Stomach smooth muscle (tissue), 2 donors: ENCODE results near the gene TRMT61B.

ENCODE experiments used
- H3K27ac ChIP-seq: one replicate; pipeline ENCODE4 v1.7.0; 2013; ENCODE audit warnings: mild to moderate bottlenecking, low read length, inconsistent platforms
- H3K27me3 ChIP-seq, 2 donors: one replicate each; pipeline ENCODE4 v1.7.0; 2013; ENCODE audit warnings: low read length in 2 of 2; ENCODE audit not compliant: insufficient read depth in 2 of 2, control insufficient read depth in 1 of 2
- H3K36me3 ChIP-seq, 2 donors: one replicate each; pipeline ENCODE4 v1.7.0; 2013; ENCODE audit warnings: low read length in 2 of 2; ENCODE audit not compliant: control insufficient read depth in 2 of 2, insufficient read depth in 2 of 2
- H3K4me1 ChIP-seq: one replicate; pipeline ENCODE4 v1.7.0; 2013; ENCODE audit warnings: low read length; ENCODE audit not compliant: control insufficient read depth, insufficient read depth
- H3K4me3 ChIP-seq, 2 donors: one replicate each; pipeline ENCODE4 v1.7.0; 2013; ENCODE audit warnings: low read length in 2 of 2
- H3K9ac ChIP-seq, 2 donors: one replicate each; pipeline ENCODE4 v1.7.0; 2013; ENCODE audit warnings: low read length in 2 of 2, mild to moderate bottlenecking in 1 of 2
- H3K9me3 ChIP-seq, 2 donors: one replicate each; pipeline ENCODE4 v1.7.0; 2013; ENCODE audit warnings: low read length in 2 of 2; ENCODE audit not compliant: control insufficient read depth in 2 of 2
- donor health status: healthy.
- donor health status: Pancreatic carcinoma.

Gene TRMT61B

DNA sequence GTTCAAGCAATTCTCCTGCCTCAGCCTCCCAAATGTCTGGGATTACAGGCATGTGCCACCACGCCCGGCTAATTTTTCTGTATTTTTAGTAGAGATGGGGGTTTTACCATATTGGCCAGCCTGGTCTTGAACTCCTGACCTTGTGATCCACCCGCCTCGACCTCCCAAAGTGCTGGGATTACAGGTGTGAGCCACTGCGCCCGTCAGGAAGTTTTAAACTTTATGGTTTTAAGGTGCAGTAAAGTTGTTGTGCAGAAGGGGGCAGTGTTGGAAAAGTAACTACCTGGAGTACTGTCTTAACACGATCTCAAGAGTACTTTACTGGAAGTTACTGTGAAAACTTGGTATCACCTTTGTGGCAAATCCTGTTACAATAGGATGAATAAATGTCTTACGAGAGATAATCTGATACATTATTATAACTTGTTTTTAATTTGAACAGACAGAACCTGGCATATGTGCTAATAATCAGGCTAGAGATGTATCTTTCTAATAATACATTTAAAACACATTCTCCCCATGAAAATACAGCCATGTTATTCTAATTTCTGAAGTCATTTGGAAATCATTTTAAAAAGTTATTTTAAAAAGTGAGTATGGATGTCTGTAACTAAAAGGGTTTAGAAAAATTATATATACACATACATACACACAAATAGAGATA, 48.7 kb downstream of the TRMT61B start:
- H3K4me1 ChIP-seq: no peaks in the 10 kb centered on the region

DNA sequence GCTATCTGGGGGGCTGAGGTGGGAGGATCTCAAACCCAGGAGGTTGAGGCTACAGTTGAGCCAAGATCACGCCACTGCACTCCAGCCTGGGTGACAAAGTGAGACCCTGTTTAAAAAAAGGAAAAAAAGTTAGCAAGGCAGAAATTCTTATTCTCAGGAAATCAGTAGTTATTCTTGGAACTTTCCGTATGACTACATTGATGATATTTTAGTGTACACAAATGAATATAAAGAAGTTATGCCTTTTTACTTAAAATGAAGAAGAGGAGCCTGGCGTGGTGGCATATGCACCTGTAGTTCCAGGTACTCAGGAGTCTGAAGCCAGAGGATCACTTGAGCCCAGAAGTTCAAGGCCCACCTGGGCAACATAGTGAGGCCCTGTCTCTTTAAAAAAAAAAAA, 52.1 kb downstream of the TRMT61B start:
- H3K9me3 ChIP-seq: no peaks in the 10 kb centered on the region
- no peaks in the 10 kb centered on the region for H3K4me1 ChIP-seq
- no peak overlapping the region for H3K4me3 ChIP-seq
- H3K27ac ChIP-seq: no peak overlapping the region
- no peaks in the 10 kb centered on the region for H3K27me3 ChIP-seq
- H3K9ac ChIP-seq: no peak overlapping the region
- no peaks in the 10 kb centered on the region for H3K36me3 ChIP-seq

More for the DNA sequence above, 48.7 kb downstream of the TRMT61B start:
- H3K27me3 ChIP-seq: no peaks in the 10 kb centered on the region
- no peak overlapping the region for H3K27ac ChIP-seq
- H3K9ac ChIP-seq: no peak overlapping the region
- no peaks in the 10 kb centered on the region for H3K9me3 ChIP-seq
- H3K36me3 ChIP-seq: no peaks in the 10 kb centered on the region
- no peak overlapping the region for H3K4me3 ChIP-seq

DNA sequence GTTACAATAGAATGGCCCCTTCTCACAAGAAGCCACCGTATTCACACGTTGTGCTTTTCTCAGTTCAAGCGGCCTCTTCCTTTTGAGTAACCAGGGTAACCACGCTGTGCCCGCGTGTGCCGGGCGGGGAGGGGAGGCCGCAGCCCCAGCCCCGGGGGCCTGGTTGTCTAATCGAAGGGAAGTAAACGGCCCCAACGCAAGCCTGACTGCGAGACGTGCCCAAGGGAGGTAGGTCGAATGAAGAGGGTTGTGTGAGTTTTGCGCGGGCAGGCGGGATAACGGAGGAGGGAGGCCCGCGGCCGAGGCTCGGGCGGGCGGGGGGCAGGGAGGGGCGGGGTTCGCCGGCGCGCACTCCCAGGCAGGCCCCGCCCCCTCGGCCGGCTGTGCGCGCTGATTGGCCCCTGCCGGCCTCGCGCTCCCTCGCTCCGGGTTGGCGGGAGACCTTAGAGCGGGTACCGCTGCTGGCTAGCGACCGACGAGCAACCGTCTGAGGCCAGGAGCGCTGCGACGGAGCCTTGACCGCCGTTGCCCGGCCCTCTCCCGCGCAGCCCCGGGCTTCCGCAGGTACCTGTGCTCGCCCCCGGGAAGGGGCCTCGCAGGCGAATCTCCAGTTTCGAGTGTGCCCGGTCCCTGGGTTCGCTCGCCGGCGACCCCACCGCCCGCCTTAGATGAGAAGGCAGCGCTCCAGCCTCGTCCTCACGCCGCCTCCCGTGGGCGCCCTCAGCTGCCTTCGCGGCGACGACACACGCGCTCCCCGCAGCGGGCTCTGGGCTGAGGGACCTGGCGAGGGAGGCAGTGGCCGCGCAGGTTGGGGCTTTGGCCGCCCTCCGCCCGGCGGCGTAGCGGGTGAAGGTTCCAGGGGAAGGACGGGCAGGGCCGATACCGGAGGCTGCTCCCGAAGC, 59.5 kb downstream of the TRMT61B start, which contains the start of gene SPDYA:
SPDYA (plus strand) TSS at position 451 of the 902 bp plus-strand sequence. CDS start 5,181 bp downstream, outside the sequence.
- Histone ChIP-seq H3K36me3 (no peaks in the 10 kb centered on the region), H3K27ac (no peak within 1 kb of the TSS), H3K4me1 (peaks cover 9% of the 10 kb centered on the region), H3K27me3 (no peaks in the 10 kb centered on the region), H3K9me3 (no peaks in the 10 kb centered on the region), H3K9ac (peak within 1 kb of the TSS in 1 of 2 donors; percentile 37), H3K4me3 (peak within 1 kb of the TSS; percentile 60 to 74)

DNA sequence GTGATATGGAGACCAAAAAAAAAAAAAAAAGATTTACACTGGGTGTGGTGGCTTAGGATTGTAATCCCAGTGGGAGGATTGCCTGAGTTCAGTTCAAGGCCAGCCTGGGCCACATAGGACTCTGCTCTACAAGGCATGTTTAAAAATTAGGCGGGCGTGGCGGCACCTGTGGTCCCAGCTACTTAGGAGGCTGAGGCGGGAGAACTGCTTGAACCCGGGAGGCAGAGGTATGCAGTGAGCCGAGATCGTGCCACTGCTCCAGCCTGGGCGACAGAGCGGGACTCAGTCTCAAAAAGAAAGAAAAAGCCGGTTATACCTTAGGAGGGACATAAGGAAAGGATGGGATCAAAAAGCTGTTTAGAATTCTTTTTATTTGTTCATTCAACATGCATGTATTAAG, 60.2 kb downstream of the TRMT61B start:
- no peaks in the 10 kb centered on the region for H3K9me3 ChIP-seq
- no peaks in the 10 kb centered on the region for H3K27me3 ChIP-seq
- H3K9ac ChIP-seq: peak overlapping the region in 1 of 2 donors; percentile 37
- peak overlapping the region; percentile 31 to 74 for H3K4me3 ChIP-seq
- no peak overlapping the region for H3K27ac ChIP-seq
- H3K4me1 ChIP-seq: peaks cover 9% of the 10 kb centered on the region
- no peaks in the 10 kb centered on the region for H3K36me3 ChIP-seq

GRCh38 chr2:28802975-28803429, 67.1 kb downstream of the TRMT61B start:
- H3K9me3 ChIP-seq: no peaks in the 10 kb centered on the region
- no peak overlapping the region for H3K4me3 ChIP-seq
- peaks cover 5% of the 10 kb centered on the region in 2 donors for H3K36me3 ChIP-seq
- H3K9ac ChIP-seq: no peak overlapping the region
- no peaks in the 10 kb centered on the region for H3K4me1 ChIP-seq
- no peak overlapping the region for H3K27ac ChIP-seq
- no peaks in the 10 kb centered on the region for H3K27me3 ChIP-seq

DNA sequence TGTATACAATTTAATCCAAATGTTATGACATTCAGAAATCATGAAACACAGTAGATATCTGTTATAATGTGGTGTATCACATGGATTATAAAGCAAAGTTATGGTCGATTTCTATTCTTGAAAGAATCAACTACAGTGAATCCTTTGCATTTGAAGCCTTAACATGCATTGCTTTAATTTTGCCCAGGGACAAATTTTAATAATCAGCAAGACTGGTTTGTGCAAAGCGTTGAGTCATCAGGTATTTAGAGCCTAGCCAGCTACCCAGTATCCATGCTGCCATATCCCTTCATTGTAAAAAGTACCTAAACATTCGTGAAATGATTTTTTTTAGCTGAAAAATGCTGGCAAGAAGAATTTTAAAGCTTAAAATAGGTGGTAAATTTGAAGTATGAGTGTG, 68.4 kb downstream of the TRMT61B start:
- Histone ChIP-seq H3K36me3 (peaks cover 9 to 16% of the 10 kb centered on the region in 2 donors), H3K27ac (no peak overlapping the region), H3K4me3 (no peak overlapping the region), H3K9me3 (no peaks in the 10 kb centered on the region), H3K27me3 (no peaks in the 10 kb centered on the region), H3K9ac (no peak overlapping the region), H3K4me1 (no peaks in the 10 kb centered on the region)
